ENCODE results near the gene ATOSA.

ATOSA gene

GRCh38 chr15:52682200-52682599, 3.0 kb upstream of the ATOSA start:
- DNase-seq (ENCODE audit: low read depth in 2 of 2): no peak

DNA sequence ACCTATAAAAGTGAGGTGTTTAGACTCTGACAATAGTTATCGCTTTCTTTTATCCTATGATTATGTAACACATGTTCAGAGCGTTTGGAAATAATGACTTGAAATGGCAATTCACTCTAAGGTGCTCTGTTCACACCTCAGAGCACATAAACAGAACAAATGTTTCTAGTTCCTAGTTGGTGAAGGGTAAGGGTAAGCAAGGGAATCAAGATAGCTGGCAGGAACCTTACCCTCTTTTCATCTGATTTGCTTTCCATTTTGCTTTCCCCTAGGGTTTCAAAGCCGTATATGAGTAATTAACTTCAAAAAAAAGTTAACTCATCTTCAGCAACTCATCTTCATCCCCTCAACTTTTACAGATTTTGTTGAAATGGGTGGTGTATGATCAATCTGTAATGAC, 2.3 kb upstream of the ATOSA start:
- DNase-seq (ENCODE audit: low read depth in 2 of 2): no peak

DNA sequence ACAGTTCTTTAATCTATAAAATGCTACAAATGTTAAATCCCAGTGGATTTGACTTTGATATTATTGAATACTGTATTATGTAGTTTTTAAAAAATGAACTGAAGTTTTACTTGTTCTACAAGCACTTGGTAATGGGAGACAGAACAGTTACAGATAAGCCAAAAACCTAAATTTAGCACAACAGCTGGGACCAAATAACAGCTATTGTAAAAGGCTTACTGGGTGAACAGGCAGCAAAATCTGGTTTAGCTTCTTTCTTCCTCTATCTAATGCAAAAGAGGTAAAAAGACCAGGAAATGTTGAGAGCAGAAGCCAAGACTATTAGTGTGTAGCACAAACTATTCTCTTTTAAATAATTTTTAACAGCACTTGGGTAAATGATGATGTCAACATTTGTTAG, 1.6 kb upstream of the ATOSA start:
- DNase-seq (ENCODE audit: low read depth in 2 of 2): no peak

- DNase-seq (ENCODE audit: low read depth in 2 of 2): no peak
These were observed 828 bp upstream of the ATOSA start for GRCh38 chr15:52680041-52680391.

DNA sequence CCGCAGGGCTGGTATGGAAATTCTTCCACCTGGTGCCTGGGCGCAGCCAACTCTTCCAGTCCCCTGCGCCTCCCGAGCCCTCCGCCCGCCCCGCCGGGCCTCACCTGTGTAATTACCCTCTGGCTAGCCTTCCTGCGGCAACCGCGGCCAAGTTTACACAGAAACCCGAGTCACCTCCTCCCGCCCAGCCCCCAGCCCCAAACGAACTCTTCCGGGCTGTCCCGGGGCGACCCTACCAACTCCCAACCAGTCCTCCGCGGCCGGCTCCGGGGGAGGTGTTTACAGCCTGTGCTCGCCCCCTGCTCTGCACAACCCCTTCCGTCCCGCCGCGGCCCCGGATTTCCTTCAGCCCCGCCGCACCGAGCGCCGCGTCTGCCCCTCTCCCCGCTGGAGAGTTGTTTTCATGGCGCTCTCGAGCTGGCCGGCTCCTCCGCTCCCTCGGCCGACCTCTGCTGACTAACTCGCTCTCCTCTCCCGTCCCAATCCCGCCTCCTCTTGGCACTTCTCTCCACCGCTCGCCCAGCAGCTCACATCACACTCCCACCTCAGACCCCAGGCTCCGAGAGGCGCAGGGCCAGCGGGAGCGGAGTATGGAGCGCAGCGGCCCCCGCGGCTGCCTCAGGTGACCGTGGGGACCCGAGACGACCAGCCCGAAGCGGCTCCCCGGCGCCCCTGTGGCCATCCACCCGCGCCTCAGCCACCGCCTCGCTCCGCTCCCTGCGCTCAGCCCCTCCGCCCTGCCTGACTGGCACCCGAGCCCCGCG, 538 bp downstream of the ATOSA start:
- DNase-seq (ENCODE audit: low read depth in 2 of 2): peak; percentile 24 to 28

- DNase-seq (ENCODE audit: low read depth in 2 of 2): peak; percentile 24 to 26
These were observed 1.4 kb downstream of the ATOSA start for GRCh38 chr15:52677593-52678467.

GRCh38 chr15:52674831-52675230, 4.4 kb downstream of the ATOSA start:
- no peak for DNase-seq (ENCODE audit: low read depth in 2 of 2)

- DNase-seq (ENCODE audit: low read depth in 2 of 2): no peak
These were observed 5.5 kb downstream of the ATOSA start for GRCh38 chr15:52673734-52674133.

DNA sequence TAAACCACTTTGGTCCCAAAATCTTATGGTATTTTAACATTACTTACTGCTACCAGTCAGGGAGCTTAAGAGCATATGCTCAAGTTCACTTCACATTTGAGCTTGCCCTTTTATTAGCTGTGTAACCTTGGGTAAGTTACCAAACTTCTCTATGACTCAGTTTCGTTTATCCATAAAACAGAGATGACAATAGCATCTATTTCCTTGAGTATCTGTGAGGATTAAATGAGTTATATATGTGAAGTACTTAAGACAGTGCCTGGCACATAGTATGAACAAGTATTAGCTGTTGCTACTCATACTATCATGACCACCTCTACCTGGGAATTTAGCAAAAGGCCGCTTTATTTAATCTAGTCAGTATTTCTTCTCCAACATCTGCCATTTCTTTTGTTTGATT, 5.9 kb downstream of the ATOSA start:
- DNase-seq (ENCODE audit: low read depth in 2 of 2): no peak

- DNase-seq (ENCODE audit: low read depth in 2 of 2): no peak
These were observed 6.5 kb downstream of the ATOSA start for GRCh38 chr15:52672661-52673060.

GRCh38 chr15:52670087-52670486, 9.1 kb downstream of the ATOSA start:
- DNase-seq (ENCODE audit: low read depth in 2 of 2): no peak

- no peak for DNase-seq (ENCODE audit: low read depth in 2 of 2)
These were observed 11.1 kb downstream of the ATOSA start for GRCh38 chr15:52668133-52668532.

- DNase-seq (ENCODE audit: low read depth in 2 of 2): no peak
These were observed 11.6 kb downstream of the ATOSA start for GRCh38 chr15:52667597-52667996.

DNA sequence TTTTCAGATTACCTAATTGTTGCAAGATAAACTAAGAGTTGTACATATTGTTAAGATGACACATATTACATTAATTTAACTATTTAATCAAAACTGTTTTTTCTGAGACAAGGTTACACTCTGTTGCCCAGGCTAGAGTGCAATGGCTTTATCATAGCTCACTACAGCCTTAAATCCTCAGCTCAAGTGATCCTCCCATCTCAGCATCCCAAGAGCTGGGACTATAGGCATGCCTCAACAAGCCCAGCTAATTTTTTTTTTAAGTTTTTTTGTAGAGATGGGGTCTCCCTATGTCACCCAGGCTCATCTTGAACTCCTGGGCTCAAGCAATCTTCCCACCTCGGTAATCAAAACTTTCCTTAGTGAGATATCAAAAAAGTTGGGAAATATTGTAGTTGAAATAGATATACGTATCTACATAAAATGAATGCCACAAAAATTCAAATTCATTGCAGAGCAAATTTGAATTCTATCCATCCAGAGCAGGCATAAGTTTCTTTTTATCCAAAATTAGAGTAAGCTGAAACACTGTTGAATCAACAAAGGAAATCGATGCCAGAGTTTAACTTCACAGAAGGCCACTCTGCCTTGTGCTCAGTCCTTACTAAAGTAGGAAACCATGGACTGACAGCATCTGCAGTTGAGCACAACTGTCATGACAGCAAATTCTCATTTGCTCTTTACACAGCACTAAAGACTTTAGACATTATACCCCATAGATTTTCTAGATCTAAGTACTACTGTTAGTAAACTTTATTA, 15.5 kb downstream of the ATOSA start:
- DNase-seq (ENCODE audit: low read depth in 2 of 2): no peak

- no peak for DNase-seq (ENCODE audit: low read depth in 2 of 2)
These were observed 17.3 kb downstream of the ATOSA start for GRCh38 chr15:52661909-52662308.

- DNase-seq (ENCODE audit: low read depth in 2 of 2): no peak
These were observed 19.0 kb downstream of the ATOSA start for GRCh38 chr15:52660192-52660591.

DNA sequence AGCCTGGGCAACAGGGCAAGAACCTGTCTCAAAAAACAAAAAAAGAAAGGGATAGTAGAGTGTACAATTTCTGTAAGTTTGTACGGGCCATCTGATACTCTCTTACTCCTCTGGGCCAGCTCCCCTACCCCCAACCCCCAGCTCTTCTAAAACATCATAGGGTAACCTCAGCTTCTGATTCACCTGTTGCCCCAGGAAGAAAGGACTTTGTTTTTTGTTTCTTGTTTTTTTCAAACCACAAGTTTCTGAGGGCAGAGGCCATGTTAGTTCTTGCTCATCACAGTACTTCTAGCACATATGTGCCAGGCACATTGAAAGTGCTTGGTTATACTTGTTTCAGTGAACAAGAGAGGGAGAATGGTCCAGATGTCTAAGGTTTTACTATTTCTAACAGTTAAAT, 20.2 kb downstream of the ATOSA start:
- no peak for DNase-seq (ENCODE audit: low read depth in 2 of 2)

DNA sequence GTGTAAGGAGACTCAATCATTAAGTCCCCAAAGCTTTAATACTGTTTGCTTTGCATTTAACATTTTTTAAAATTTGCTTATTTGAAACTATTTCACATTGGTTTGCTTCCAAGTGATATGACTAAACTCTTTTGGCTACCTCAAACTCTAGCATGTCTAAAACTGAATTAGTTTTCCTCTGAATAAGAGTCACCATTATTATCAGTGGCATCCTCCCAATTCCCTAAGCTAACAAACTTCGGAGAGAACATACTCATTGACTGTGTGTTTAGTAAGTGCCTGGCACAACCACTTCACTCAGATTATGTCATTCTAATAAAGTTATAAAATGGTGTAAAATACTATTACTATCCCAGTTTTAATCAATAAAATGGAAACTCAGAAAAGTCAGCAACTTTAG, 21.9 kb downstream of the ATOSA start:
- no peak for DNase-seq (ENCODE audit: low read depth in 2 of 2)

GRCh38 chr15:52656412-52656811, 22.8 kb downstream of the ATOSA start:
- DNase-seq (ENCODE audit: low read depth in 2 of 2): no peak

DNA sequence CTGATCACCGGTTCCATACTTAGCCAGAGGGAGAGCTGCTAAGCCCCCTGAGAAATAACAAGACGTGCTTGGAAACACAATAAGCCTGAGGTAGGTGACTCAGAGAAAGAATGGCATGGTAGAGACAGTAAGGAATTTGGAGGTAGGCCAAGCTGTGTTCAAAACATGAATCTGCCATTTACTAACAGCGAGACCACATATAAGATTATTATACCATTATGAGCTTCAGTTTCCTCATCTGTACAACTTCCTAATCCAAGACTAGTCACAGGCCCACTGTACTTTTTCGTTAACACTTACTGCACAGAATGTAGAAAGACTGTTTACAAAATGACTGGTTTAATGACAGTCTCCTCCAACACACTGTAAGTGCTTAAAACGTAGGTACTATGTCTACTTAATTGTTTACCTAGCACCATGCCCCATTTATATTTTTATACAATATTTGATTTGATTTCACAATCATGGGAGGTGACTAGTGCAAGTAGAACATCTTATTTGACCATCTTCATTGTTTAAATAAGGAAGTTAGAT, 25.7 kb downstream of the ATOSA start:
- no peak for DNase-seq (ENCODE audit: low read depth in 2 of 2)

- no peak for DNase-seq (ENCODE audit: low read depth in 2 of 2)
These were observed 26.2 kb downstream of the ATOSA start for GRCh38 chr15:52652984-52653383.

GRCh38 chr15:52652286-52652685, 26.9 kb downstream of the ATOSA start:
- DNase-seq (ENCODE audit: low read depth in 2 of 2): no peak
